Nucleus accumbens (tissue), 56 donors: ENCODE measurements around the gene IFTAP.

Experiments
- DNase-seq, 56 donors: peaks; one replicate each; lab custom pipeline; 2025; lab: John Stamatoyannopoulos, UW

IFTAP gene

GRCh38 chr11:36702330-36703054 lies 108.2 kb downstream of the IFTAP start:
- DNase-seq: peak in 38 of 56 donors; percentile 2 to 71 (median 30)

DNA sequence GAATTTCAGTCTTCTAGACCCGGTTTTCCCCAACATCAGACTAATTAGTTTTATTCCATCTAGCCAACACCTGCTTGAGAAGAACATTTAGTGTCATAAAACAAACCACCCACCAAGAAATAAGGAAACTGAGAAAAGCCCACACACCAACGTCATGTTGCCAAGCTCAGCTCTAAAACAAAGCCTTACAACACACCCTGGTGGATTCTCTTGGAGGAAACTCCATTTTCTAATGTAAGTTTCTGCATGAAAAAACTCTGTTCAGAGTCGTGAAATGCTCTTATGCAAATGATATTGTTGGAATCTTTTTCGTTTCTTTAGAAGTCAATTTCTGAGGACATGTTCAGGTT lies 108.7 kb downstream of the IFTAP start:
- no peak for DNase-seq
